ENCODE measurements around the gene C1QL3.

Gene C1QL3

GRCh38 chr10:16491933-16492332 lies 29.7 kb downstream of the C1QL3 start:
- DNase-seq = no peak

GRCh38 chr10:16490511-16490910 lies 31.2 kb downstream of the C1QL3 start:
- no peak for DNase-seq

- no peak for DNase-seq
Observed at GRCh38 chr10:16483241-16483917, 38.3 kb downstream of the C1QL3 start.

GRCh38 chr10:16481052-16481728 lies 40.5 kb downstream of the C1QL3 start:
- no peak for DNase-seq

GRCh38 chr10:16478801-16479200 lies 42.9 kb downstream of the C1QL3 start:
- no peak for DNase-seq

- no peak for DNase-seq
Observed at GRCh38 chr10:16477757-16478156, 43.9 kb downstream of the C1QL3 start.

- no peak for DNase-seq
Observed at GRCh38 chr10:16472828-16473227, 48.9 kb downstream of the C1QL3 start.

- no peak for DNase-seq
Observed at GRCh38 chr10:16470747-16471146, 50.9 kb downstream of the C1QL3 start.

- no peak for DNase-seq
Observed at GRCh38 chr10:16466001-16466400, 55.7 kb downstream of the C1QL3 start.

Measured in NCI-H1694 (cell line).